GM18907 (cell line): ENCODE data around the gene SMYD3.

Source experiments
- ATAC-seq: cut with Tn5 transposase; IDR thresholded peaks from one replicate; pipeline ENCODE4 v1.9.1; 2021; ENCODE audit warnings: mild to moderate bottlenecking, moderate library complexity; ENCODE audit not compliant: unreplicated experiment

Gene SMYD3

GRCh38 chr1:246283771-246284410 is 223.2 kb downstream of the SMYD3 start:
- ATAC-seq, result no peak

GRCh38 chr1:246281639-246282038 is 225.4 kb downstream of the SMYD3 start:
- no peak for ATAC-seq

GRCh38 chr1:246281195-246281594 is 225.9 kb downstream of the SMYD3 start:
- no peak for ATAC-seq

- no peak for ATAC-seq
Measured at GRCh38 chr1:246280551-246280950, 226.5 kb downstream of the SMYD3 start.

GRCh38 chr1:246279402-246279801 is 227.7 kb downstream of the SMYD3 start:
- no peak for ATAC-seq

GRCh38 chr1:246278371-246278770 is 228.7 kb downstream of the SMYD3 start:
- no peak for ATAC-seq

GRCh38 chr1:246275036-246275435 is 232.0 kb downstream of the SMYD3 start:
- ATAC-seq, result no peak

- ATAC-seq, result no peak
Measured at GRCh38 chr1:246274186-246274585, 232.9 kb downstream of the SMYD3 start.

- ATAC-seq, result no peak
Measured at GRCh38 chr1:246271516-246271915, 235.6 kb downstream of the SMYD3 start.

GRCh38 chr1:246270236-246270635 is 236.8 kb downstream of the SMYD3 start:
- peak; percentile 97 for ATAC-seq

- no peak for ATAC-seq
Measured at GRCh38 chr1:246269466-246269865, 237.6 kb downstream of the SMYD3 start.

GRCh38 chr1:246267896-246268295 is 239.2 kb downstream of the SMYD3 start:
- no peak for ATAC-seq

- ATAC-seq, result no peak
Measured at GRCh38 chr1:246267426-246267825, 239.7 kb downstream of the SMYD3 start.

- no peak for ATAC-seq
Measured at GRCh38 chr1:246265481-246265880, 241.6 kb downstream of the SMYD3 start.

- no peak for ATAC-seq
Measured at GRCh38 chr1:246262281-246262680, 244.8 kb downstream of the SMYD3 start.

- no peak for ATAC-seq
Measured at GRCh38 chr1:246261639-246262038, 245.4 kb downstream of the SMYD3 start.

- ATAC-seq, result no peak
Measured at GRCh38 chr1:246258250-246258649, 248.8 kb downstream of the SMYD3 start.

GRCh38 chr1:246255773-246256172 is 251.3 kb downstream of the SMYD3 start:
- ATAC-seq, result no peak

- no peak for ATAC-seq
Measured at GRCh38 chr1:246254854-246255253, 252.2 kb downstream of the SMYD3 start.

- ATAC-seq, result no peak
Measured at GRCh38 chr1:246246430-246246829, 260.6 kb downstream of the SMYD3 start.

- no peak for ATAC-seq
Measured at GRCh38 chr1:246245541-246245940, 261.5 kb downstream of the SMYD3 start.

GRCh38 chr1:246232126-246232525 is 275.0 kb downstream of the SMYD3 start:
- no peak for ATAC-seq

- no peak for ATAC-seq
Measured at GRCh38 chr1:246226041-246226440, 281.0 kb downstream of the SMYD3 start.
